Measurements from ENCODE around the gene ADPRM. TPM values are rescaled to one million over a fixed set of nuclear protein-coding genes. Genes with fewer than 3 reads are reported as not detected.

ADPRM gene
- total RNA-seq, 4 donors from 2014 or later: 5.8 to 12.2 (median 8.5) TPM

DNA sequence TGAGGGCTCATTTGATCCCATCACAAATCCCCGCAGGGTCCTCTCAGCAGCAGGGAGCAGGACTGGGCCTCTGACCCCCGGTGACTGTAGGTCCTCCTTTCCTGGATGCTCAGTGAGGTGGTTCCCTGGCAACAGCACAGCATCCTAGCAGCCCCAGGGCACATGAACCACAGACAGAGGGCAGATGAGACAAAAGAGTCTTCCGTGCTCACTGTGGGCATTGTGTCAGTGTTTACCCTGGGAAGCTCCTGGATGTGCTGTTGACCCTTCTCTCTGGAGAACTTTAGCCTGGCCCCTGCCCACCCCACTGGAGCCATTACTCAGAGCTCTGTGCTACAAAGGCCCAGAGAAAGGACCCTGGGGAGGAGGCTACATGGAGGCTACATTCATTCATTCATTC is 54.2 kb downstream of the ADPRM start:
- intact Hi-C loops (cut with DNase I): no loop called here
- H3K27ac ChIP-seq (replicated peaks in 1 of 4): no peak overlapping the region
- DNase-seq (ENCODE audit: extremely low spot score): no peak

DNA sequence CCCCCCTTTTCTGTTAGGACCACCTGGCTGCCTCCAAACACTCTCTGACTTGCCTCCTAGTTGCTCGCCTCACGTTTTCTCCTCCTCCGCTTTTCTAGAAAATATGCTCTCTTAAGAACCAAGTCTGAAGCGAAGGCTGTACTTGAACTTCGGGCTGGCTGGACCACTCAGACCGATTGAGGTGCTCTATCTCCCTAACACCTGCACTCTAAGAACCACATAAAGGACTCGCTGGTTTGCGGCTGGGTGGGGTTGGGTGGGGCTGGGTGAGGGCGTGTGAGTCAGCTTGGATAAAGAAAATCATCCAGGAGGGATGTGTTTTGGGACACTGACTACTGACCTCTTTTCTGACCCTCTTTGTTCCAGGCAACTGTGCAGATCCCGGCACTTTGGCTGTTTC is 55.3 kb downstream of the ADPRM start:
- WGBS: 86% methylated on average over 10 of the region's 10 CpGs
- no peak for DNase-seq (ENCODE audit: extremely low spot score)
- TF ChIP-seq, protein P1, sequence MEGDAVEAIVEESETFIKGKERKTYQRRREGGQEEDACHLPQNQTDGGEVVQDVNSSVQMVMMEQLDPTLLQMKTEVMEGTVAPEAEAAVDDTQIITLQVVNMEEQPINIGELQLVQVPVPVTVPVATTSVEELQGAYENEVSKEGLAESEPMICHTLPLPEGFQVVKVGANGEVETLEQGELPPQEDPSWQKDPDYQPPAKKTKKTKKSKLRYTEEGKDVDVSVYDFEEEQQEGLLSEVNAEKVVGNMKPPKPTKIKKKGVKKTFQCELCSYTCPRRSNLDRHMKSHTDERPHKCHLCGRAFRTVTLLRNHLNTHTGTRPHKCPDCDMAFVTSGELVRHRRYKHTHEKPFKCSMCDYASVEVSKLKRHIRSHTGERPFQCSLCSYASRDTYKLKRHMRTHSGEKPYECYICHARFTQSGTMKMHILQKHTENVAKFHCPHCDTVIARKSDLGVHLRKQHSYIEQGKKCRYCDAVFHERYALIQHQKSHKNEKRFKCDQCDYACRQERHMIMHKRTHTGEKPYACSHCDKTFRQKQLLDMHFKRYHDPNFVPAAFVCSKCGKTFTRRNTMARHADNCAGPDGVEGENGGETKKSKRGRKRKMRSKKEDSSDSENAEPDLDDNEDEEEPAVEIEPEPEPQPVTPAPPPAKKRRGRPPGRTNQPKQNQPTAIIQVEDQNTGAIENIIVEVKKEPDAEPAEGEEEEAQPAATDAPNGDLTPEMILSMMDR (IDR thresholded peaks at IDR 0.05): no peak
- TF ChIP-seq POLR2A (IDR thresholded peaks at IDR 0.05; ENCODE audit: low read depth) (no peak), POLR2AphosphoS5 (IDR thresholded peaks at IDR 0.05) (no peak), EP300 (IDR thresholded peaks at IDR 0.05) (no peak)
- H3K36me3 ChIP-seq: no peaks in the 10 kb centered on the region
- no peaks in the 10 kb centered on the region for H3K9me3 ChIP-seq
- no peaks in the 10 kb centered on the region for H3K4me1 ChIP-seq
- H3K4me3 ChIP-seq: no peak overlapping the region
- H3K27me3 ChIP-seq: no peaks in the 10 kb centered on the region
- H3K27ac ChIP-seq (replicated peaks in 1 of 4): no peak overlapping the region
- intact Hi-C loops (cut with DNase I): no loop called here

More for the DNA sequence above, 54.2 kb downstream of the ADPRM start:
- Histone ChIP-seq H3K4me3 (no peak overlapping the region), H3K4me1 (no peaks in the 10 kb centered on the region), H3K27me3 (no peaks in the 10 kb centered on the region), H3K9me3 (no peaks in the 10 kb centered on the region), H3K36me3 (no peaks in the 10 kb centered on the region)
- 90% methylated on average over 2 of the region's 3 CpGs for WGBS
- no peak for TF ChIP-seq EP300 (IDR thresholded peaks at IDR 0.05)
- TF ChIP-seq POLR2A (IDR thresholded peaks at IDR 0.05; ENCODE audit: low read depth): no peak
- no peak for TF ChIP-seq POLR2AphosphoS5 (IDR thresholded peaks at IDR 0.05)
- TF ChIP-seq, protein P1 (IDR thresholded peaks at IDR 0.05): no peak

- no peaks in the 10 kb centered on the region for H3K36me3 ChIP-seq
- intact Hi-C loops (cut with DNase I): no loop called here
- 25% methylated on average over 2 of the region's 2 CpGs for WGBS
Observed at GRCh38 chr17:10754109-10754508, 56.7 kb downstream of the ADPRM start.

GRCh38 chr17:10754861-10755591 is 57.6 kb downstream of the ADPRM start:
- Histone ChIP-seq H3K27me3 (no peaks in the 10 kb centered on the region), H3K27ac (replicated peaks in 1 of 4) (no peak overlapping the region), H3K4me1 (no peaks in the 10 kb centered on the region), H3K4me3 (no peak overlapping the region), H3K9me3 (no peaks in the 10 kb centered on the region), H3K36me3 (no peaks in the 10 kb centered on the region)
- intact Hi-C loops (cut with DNase I): no loop called here
- DNase-seq (ENCODE audit: extremely low spot score): no peak
- no peak for TF ChIP-seq POLR2A (IDR thresholded peaks at IDR 0.05; ENCODE audit: low read depth)
- no peak for TF ChIP-seq EP300 (IDR thresholded peaks at IDR 0.05)
- 41% methylated on average over 12 of the region's 14 CpGs for WGBS

More at GRCh38 chr17:10754109-10754508, 56.7 kb downstream of the ADPRM start:
- H3K27me3 ChIP-seq: no peaks in the 10 kb centered on the region
- no peaks in the 10 kb centered on the region for H3K9me3 ChIP-seq
- no peak for DNase-seq (ENCODE audit: extremely low spot score)
- H3K27ac ChIP-seq (replicated peaks in 1 of 4): no peak overlapping the region
- H3K4me3 ChIP-seq: no peak overlapping the region
- TF ChIP-seq EP300 (IDR thresholded peaks at IDR 0.05): no peak
- TF ChIP-seq, protein P1 (IDR thresholded peaks at IDR 0.05): peak in 1 of 3 experiments; percentile 7
- no peaks in the 10 kb centered on the region for H3K4me1 ChIP-seq

GRCh38 chr17:10755592-10756127 is 58.3 kb downstream of the ADPRM start:
- WGBS: 81% methylated on average over 3 of the region's 3 CpGs
- no peaks in the 10 kb centered on the region for H3K36me3 ChIP-seq
- no peak overlapping the region for H3K4me3 ChIP-seq
- no peaks in the 10 kb centered on the region for H3K4me1 ChIP-seq
- no peaks in the 10 kb centered on the region for H3K9me3 ChIP-seq
- intact Hi-C loops (cut with DNase I): no loop called here
- TF ChIP-seq, protein P1 (IDR thresholded peaks at IDR 0.05): no peak
- TF ChIP-seq EP300 (IDR thresholded peaks at IDR 0.05): no peak
- TF ChIP-seq POLR2A (IDR thresholded peaks at IDR 0.05; ENCODE audit: low read depth): no peak
- no peak for TF ChIP-seq POLR2AphosphoS5 (IDR thresholded peaks at IDR 0.05)
- no peaks in the 10 kb centered on the region for H3K27me3 ChIP-seq
- no peak overlapping the region for H3K27ac ChIP-seq (replicated peaks in 1 of 4)
- no peak for DNase-seq (ENCODE audit: extremely low spot score)

Measured in esophagus muscularis mucosa (tissue), 4 donors.